ENCODE data around the gene PBRM1.

PBRM1 gene

GRCh38 chr3:52715714-52716305 lies 30.1 kb upstream of the PBRM1 start:
- 95% methylated on average over 11 of the region's 11 CpGs for WGBS
- Histone ChIP-seq H3K9ac (ENCODE audit: low read depth, low read length) (no peak overlapping the region), H3K27ac (ENCODE audit: low read depth, low read length) (no peak overlapping the region)

GRCh38 chr3:52714335-52715302 lies 28.9 kb upstream of the PBRM1 start:
- Histone ChIP-seq H3K27me3 (ENCODE audit: insufficient read depth, low read length) (no peaks in the 10 kb centered on the region), H3K9ac (ENCODE audit: low read depth, low read length) (no peak overlapping the region), H3K36me3 (ENCODE audit: insufficient read depth, low read length) (peaks cover 27% of the 10 kb centered on the region), H3K9me3 (ENCODE audit: insufficient read depth, low read depth, low read length) (no peaks in the 10 kb centered on the region), H3K27ac (ENCODE audit: low read depth, low read length) (no peak overlapping the region; the same call in 1 of the 2 replicates), H3K4me3 (ENCODE audit: low read length) (peak overlapping the region; percentile 57), H3K4me1 (ENCODE audit: insufficient read depth, low read length) (no peaks in the 10 kb centered on the region)
- WGBS, result 35% methylated on average over 39 of the region's 39 CpGs

More at GRCh38 chr3:52715714-52716305, 30.1 kb upstream of the PBRM1 start:
- Histone ChIP-seq H3K9me3 (ENCODE audit: insufficient read depth, low read depth, low read length) (no peaks in the 10 kb centered on the region), H3K4me3 (ENCODE audit: low read length) (no peak overlapping the region), H3K27me3 (ENCODE audit: insufficient read depth, low read length) (no peaks in the 10 kb centered on the region), H3K36me3 (ENCODE audit: insufficient read depth, low read length) (peaks cover 19% of the 10 kb centered on the region), H3K4me1 (ENCODE audit: insufficient read depth, low read length) (no peaks in the 10 kb centered on the region)

- H3K27ac ChIP-seq (ENCODE audit: low read depth, low read length), result no peak overlapping the region
- H3K4me3 ChIP-seq (ENCODE audit: low read length), result no peak overlapping the region
- no peak overlapping the region for H3K9ac ChIP-seq (ENCODE audit: low read depth, low read length)
- H3K9me3 ChIP-seq (ENCODE audit: insufficient read depth, low read depth, low read length), result no peaks in the 10 kb centered on the region
- 95% methylated on average over 17 of the region's 17 CpGs for WGBS
- no peaks in the 10 kb centered on the region for H3K27me3 ChIP-seq (ENCODE audit: insufficient read depth, low read length)
- no peaks in the 10 kb centered on the region for H3K4me1 ChIP-seq (ENCODE audit: insufficient read depth, low read length)
- H3K36me3 ChIP-seq (ENCODE audit: insufficient read depth, low read length), result peaks cover 44% of the 10 kb centered on the region
Measured at GRCh38 chr3:52712291-52713212, 26.8 kb upstream of the PBRM1 start.

GRCh38 chr3:52710512-52710911 lies 24.8 kb upstream of the PBRM1 start:
- 80% methylated on average over 1 of the region's 2 CpGs for WGBS
- no peaks in the 10 kb centered on the region for H3K4me1 ChIP-seq (ENCODE audit: insufficient read depth, low read length)
- H3K27me3 ChIP-seq (ENCODE audit: insufficient read depth, low read length), result no peaks in the 10 kb centered on the region
- no peak overlapping the region for H3K4me3 ChIP-seq (ENCODE audit: low read length)
- no peak overlapping the region for H3K9ac ChIP-seq (ENCODE audit: low read depth, low read length)
- H3K27ac ChIP-seq (ENCODE audit: low read depth, low read length), result no peak overlapping the region
- no peaks in the 10 kb centered on the region for H3K9me3 ChIP-seq (ENCODE audit: insufficient read depth, low read depth, low read length)
- H3K36me3 ChIP-seq (ENCODE audit: insufficient read depth, low read length), result peaks cover 45% of the 10 kb centered on the region

GRCh38 chr3:52707585-52707984 lies 21.9 kb upstream of the PBRM1 start:
- Histone ChIP-seq H3K4me1 (ENCODE audit: insufficient read depth, low read length) (peaks cover 5% of the 10 kb centered on the region; the same call in 1 of the 2 replicates), H3K27ac (ENCODE audit: low read depth, low read length) (no peak overlapping the region), H3K9me3 (ENCODE audit: insufficient read depth, low read depth, low read length) (no peaks in the 10 kb centered on the region), H3K27me3 (ENCODE audit: insufficient read depth, low read length) (no peaks in the 10 kb centered on the region), H3K36me3 (ENCODE audit: insufficient read depth, low read length) (peaks cover 44% of the 10 kb centered on the region), H3K9ac (ENCODE audit: low read depth, low read length) (no peak overlapping the region), H3K4me3 (ENCODE audit: low read length) (peak overlapping the region; percentile 100; the same call in 1 of the 2 replicates)
- 99% methylated on average over 3 of the region's 4 CpGs for WGBS

- H3K9ac ChIP-seq (ENCODE audit: low read depth, low read length), result peak within 1 kb of the TSS; percentile 92
- H3K36me3 ChIP-seq (ENCODE audit: insufficient read depth, low read length), result peaks cover 30% of the 10 kb centered on the region
- peak within 1 kb of the TSS; percentile 100 for H3K4me3 ChIP-seq (ENCODE audit: low read length)
- H3K27ac ChIP-seq (ENCODE audit: low read depth, low read length), result peak within 1 kb of the TSS; percentile 81
- no peaks in the 10 kb centered on the region for H3K27me3 ChIP-seq (ENCODE audit: insufficient read depth, low read length)
- H3K9me3 ChIP-seq (ENCODE audit: insufficient read depth, low read depth, low read length), result no peaks in the 10 kb centered on the region
- peaks cover 5% of the 10 kb centered on the region; the same call in 1 of the 2 replicates for H3K4me1 ChIP-seq (ENCODE audit: insufficient read depth, low read length)
- WGBS, result under 1% methylated on average over 94 of the region's 94 CpGs
Measured at GRCh38 chr3:52705688-52706686, 20.3 kb upstream of the PBRM1 start, which contains the start of the genes GLT8D1 and SPCS1. TSS of gene GLT8D1 (minus strand) at chr3:52705791. CDS start at chr3:52700460, 5,331 bp downstream. TSS of gene SPCS1 (plus strand) at chr3:52706106. CDS start at chr3:52706247, 141 bp downstream.

GRCh38 chr3:52705438-52705687 lies 19.6 kb upstream of the PBRM1 start:
- WGBS, result under 1% methylated on average over 25 of the region's 25 CpGs
- Histone ChIP-seq H3K9me3 (ENCODE audit: insufficient read depth, low read depth, low read length) (no peaks in the 10 kb centered on the region), H3K36me3 (ENCODE audit: insufficient read depth, low read length) (peaks cover 24% of the 10 kb centered on the region), H3K27ac (ENCODE audit: low read depth, low read length) (peak overlapping the region; percentile 81), H3K4me1 (ENCODE audit: insufficient read depth, low read length) (peaks cover 5% of the 10 kb centered on the region; the same call in 1 of the 2 replicates), H3K4me3 (ENCODE audit: low read length) (peak overlapping the region; percentile 100), H3K27me3 (ENCODE audit: insufficient read depth, low read length) (no peaks in the 10 kb centered on the region), H3K9ac (ENCODE audit: low read depth, low read length) (peak overlapping the region; percentile 92)

GRCh38 chr3:52704611-52705437 lies 19.1 kb upstream of the PBRM1 start:
- Histone ChIP-seq H3K27me3 (ENCODE audit: insufficient read depth, low read length) (no peaks in the 10 kb centered on the region), H3K4me3 (ENCODE audit: low read length) (peak overlapping the region; percentile 100), H3K4me1 (ENCODE audit: insufficient read depth, low read length) (peaks cover 5% of the 10 kb centered on the region; the same call in 1 of the 2 replicates), H3K9me3 (ENCODE audit: insufficient read depth, low read depth, low read length) (no peaks in the 10 kb centered on the region), H3K36me3 (ENCODE audit: insufficient read depth, low read length) (peaks cover 26% of the 10 kb centered on the region), H3K27ac (ENCODE audit: low read depth, low read length) (no peak overlapping the region), H3K9ac (ENCODE audit: low read depth, low read length) (peak overlapping the region; percentile 92)
- 8% methylated on average over 22 of the region's 22 CpGs for WGBS

- no peak overlapping the region for H3K9ac ChIP-seq (ENCODE audit: low read depth, low read length)
- peaks cover 5% of the 10 kb centered on the region; the same call in 1 of the 2 replicates for H3K4me1 ChIP-seq (ENCODE audit: insufficient read depth, low read length)
- WGBS, result 94% methylated on average over 5 of the region's 7 CpGs
- no peaks in the 10 kb centered on the region for H3K27me3 ChIP-seq (ENCODE audit: insufficient read depth, low read length)
- H3K4me3 ChIP-seq (ENCODE audit: low read length), result no peak overlapping the region
- H3K27ac ChIP-seq (ENCODE audit: low read depth, low read length), result no peak overlapping the region
- no peaks in the 10 kb centered on the region for H3K9me3 ChIP-seq (ENCODE audit: insufficient read depth, low read depth, low read length)
- peaks cover 23% of the 10 kb centered on the region for H3K36me3 ChIP-seq (ENCODE audit: insufficient read depth, low read length)
Measured at GRCh38 chr3:52703341-52703740, 17.6 kb upstream of the PBRM1 start.
